WERI-Rb-1 (cell line): ENCODE results near the gene CALM1.

Experiments used
- DNase-seq: peaks from one replicate; pipeline ENCODE4 v3.0.0-alpha.2; 2020
- H3K27ac ChIP-seq: fragments of 250-450 bp; sonication (Bioruptor Pico); 2 replicates; pipeline ENCODE4 v1.5.1; 2020; ENCODE audit warnings: mild to moderate bottlenecking, moderate library complexity
- H3K27me3 ChIP-seq: fragments of 250-450 bp; sonication (Bioruptor Pico); 2 replicates; pipeline ENCODE4 v1.5.1; 2021; ENCODE audit warnings: mild to moderate bottlenecking, low read depth, moderate library complexity; ENCODE audit not compliant: insufficient read depth, severe bottlenecking
- H3K36me3 ChIP-seq: fragments of 250-450 bp; sonication (Bioruptor Pico); 2 replicates; pipeline ENCODE4 v1.5.1; 2020; ENCODE audit warnings: mild to moderate bottlenecking, moderate library complexity
- H3K4me3 ChIP-seq: 2 replicates; pipeline ENCODE4 v1.5.1; 2011; ENCODE audit warnings: low read depth, mild to moderate bottlenecking, control low read depth, low read length
- H3K9me3 ChIP-seq: fragments of 250-450 bp; sonication (Bioruptor Pico); 2 replicates; pipeline ENCODE4 v1.5.1; 2021; ENCODE audit warnings: mild to moderate bottlenecking, moderate library complexity; ENCODE audit not compliant: severe bottlenecking
- TF ChIP-seq, protein P1 (sequence below): IDR thresholded peaks from 2 replicates; pipeline ENCODE4 v1.5.1; 2011; ENCODE audit warnings: low read depth, mild to moderate bottlenecking, control low read depth, inconsistent platforms, low read length

CALM1 gene

DNA sequence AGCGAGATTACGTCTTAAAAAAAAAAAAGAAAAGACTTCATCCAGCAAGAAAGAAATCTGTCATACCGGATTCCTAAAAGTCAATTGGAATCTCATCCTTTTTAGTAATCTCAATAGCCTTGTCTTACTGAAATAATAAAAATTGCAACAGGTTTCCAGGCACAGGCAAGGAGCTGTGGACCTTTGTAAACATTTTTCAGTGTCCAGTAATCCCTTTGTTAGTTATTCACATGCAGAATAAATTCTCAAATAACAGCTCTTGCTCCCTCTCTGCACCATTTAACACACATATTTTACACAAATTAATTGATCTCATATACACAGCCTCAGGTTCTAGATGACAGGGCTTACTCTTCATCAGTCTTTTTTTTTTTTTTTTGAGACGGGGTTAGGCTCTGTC, 22.0 kb upstream of the CALM1 start:
- H3K9me3 ChIP-seq = no peaks in the 10 kb centered on the region
- TF ChIP-seq, protein P1, sequence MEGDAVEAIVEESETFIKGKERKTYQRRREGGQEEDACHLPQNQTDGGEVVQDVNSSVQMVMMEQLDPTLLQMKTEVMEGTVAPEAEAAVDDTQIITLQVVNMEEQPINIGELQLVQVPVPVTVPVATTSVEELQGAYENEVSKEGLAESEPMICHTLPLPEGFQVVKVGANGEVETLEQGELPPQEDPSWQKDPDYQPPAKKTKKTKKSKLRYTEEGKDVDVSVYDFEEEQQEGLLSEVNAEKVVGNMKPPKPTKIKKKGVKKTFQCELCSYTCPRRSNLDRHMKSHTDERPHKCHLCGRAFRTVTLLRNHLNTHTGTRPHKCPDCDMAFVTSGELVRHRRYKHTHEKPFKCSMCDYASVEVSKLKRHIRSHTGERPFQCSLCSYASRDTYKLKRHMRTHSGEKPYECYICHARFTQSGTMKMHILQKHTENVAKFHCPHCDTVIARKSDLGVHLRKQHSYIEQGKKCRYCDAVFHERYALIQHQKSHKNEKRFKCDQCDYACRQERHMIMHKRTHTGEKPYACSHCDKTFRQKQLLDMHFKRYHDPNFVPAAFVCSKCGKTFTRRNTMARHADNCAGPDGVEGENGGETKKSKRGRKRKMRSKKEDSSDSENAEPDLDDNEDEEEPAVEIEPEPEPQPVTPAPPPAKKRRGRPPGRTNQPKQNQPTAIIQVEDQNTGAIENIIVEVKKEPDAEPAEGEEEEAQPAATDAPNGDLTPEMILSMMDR = no peak
- no peak for DNase-seq
- H3K4me3 ChIP-seq = no peak overlapping the region
- no peaks in the 10 kb centered on the region for H3K36me3 ChIP-seq
- H3K27me3 ChIP-seq = no peaks in the 10 kb centered on the region
- no peak overlapping the region for H3K27ac ChIP-seq

GRCh38 chr14:90375934-90376333, 20.9 kb upstream of the CALM1 start:
- TF ChIP-seq, protein P1 = no peak

DNA sequence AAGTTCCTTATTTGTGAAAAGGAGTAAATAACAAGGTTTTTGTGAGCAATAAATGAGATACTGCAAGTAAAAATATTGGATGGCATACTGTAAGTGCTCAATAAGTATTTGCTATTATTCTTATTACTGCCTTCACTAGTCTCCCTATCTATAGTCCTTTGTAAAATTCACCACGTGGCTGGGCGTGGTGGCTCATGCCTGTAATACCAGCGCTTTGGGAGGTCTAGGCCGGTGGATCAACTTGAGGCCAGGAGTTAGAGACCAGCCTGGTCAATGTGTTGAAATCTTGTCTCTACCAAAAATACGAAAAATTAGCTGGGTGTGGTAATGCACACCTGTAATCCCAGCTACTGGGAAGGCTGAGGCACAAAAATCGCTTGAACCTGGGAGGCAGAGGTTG, 18.6 kb upstream of the CALM1 start:
- TF ChIP-seq, protein P1 = no peak
- no peak overlapping the region for H3K4me3 ChIP-seq

More at GRCh38 chr14:90375934-90376333, 20.9 kb upstream of the CALM1 start:
- Histone ChIP-seq H3K9me3 (no peaks in the 10 kb centered on the region), H3K27ac (no peak overlapping the region), H3K27me3 (no peaks in the 10 kb centered on the region), H3K36me3 (no peaks in the 10 kb centered on the region), H3K4me3 (no peak overlapping the region)
- DNase-seq = no peak

GRCh38 chr14:90379106-90379505, 17.7 kb upstream of the CALM1 start:
- H3K27me3 ChIP-seq = no peaks in the 10 kb centered on the region
- no peak overlapping the region for H3K27ac ChIP-seq
- no peak for DNase-seq
- H3K9me3 ChIP-seq = no peaks in the 10 kb centered on the region
- TF ChIP-seq, protein P1 = no peak
- no peak overlapping the region for H3K4me3 ChIP-seq
- no peaks in the 10 kb centered on the region for H3K36me3 ChIP-seq

More for the DNA sequence above, 18.6 kb upstream of the CALM1 start:
- DNase-seq = no peak
- Histone ChIP-seq H3K9me3 (no peaks in the 10 kb centered on the region), H3K27me3 (no peaks in the 10 kb centered on the region), H3K36me3 (no peaks in the 10 kb centered on the region), H3K27ac (no peak overlapping the region)

DNA sequence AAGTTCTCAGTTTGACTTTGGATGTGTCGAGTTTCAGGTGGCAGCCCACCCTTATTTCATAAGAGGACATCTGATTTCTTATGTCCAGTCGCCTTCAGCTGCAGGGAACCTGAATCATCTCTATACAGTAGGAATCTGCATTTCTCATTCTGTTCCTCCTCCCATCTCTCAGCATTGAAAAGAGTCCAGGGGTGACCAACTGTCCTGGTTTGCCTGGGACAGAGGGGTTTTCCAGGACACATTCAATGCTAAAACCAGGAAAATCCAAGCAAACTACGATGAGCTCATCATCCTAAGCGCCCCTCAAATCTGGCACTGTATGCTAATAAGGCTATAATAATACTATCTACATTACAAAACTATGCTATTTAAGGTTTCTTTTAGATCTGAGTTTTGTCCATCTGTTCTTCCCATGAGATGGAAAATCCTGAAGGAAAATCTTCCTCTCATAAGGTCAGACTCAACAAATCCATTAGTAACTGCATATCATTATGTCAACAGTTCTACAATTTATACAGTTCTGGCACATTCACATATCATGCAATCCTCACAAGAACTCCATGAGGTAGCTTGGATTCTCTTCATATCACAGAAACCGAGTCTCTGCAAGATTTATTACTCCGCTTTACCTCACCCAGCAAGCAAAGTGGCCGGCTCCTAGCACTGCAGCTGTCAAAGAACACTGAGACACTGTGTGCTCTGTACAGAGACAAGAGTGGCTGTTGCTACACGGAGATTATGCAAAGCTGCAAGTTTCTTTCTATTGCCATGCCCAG, 15.6 kb upstream of the CALM1 start:
- TF ChIP-seq, protein P1 = no peak
- peak; percentile 69 for DNase-seq
- no peaks in the 10 kb centered on the region for H3K27me3 ChIP-seq
- H3K27ac ChIP-seq = no peak overlapping the region
- peak overlapping the region; percentile 81 for H3K4me3 ChIP-seq
- no peaks in the 10 kb centered on the region for H3K36me3 ChIP-seq
- H3K9me3 ChIP-seq = no peaks in the 10 kb centered on the region

DNA sequence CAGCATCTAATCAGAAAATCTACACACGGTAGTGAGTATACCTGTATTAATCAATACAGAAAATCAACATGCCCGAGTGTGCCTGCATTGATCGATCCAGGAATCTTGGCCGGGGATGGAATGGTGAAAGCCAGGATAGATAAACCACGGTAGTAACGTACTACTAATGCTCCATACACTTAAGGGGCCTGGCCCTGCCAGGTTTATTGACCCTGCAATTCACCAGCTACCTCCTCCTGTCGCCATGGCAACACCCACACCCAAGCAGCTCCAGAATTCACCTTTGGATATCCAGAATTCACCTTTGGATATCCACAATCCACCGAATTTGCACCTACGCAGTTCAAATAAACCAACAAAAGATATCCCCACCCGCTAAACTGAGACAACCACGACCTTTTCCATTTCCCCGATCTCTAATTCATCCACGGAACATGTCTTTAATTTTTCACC, 14.8 kb upstream of the CALM1 start:
- DNase-seq = peak; percentile 26

More for the DNA sequence above, 14.8 kb upstream of the CALM1 start:
- TF ChIP-seq, protein P1 = no peak
- H3K27me3 ChIP-seq = no peaks in the 10 kb centered on the region
- H3K36me3 ChIP-seq = no peaks in the 10 kb centered on the region
- no peaks in the 10 kb centered on the region for H3K9me3 ChIP-seq
- peak overlapping the region; percentile 95 for H3K27ac ChIP-seq
- H3K4me3 ChIP-seq = peak overlapping the region; percentile 81
